ENCODE data around the gene ATF7IP2.
A peak's percentile ranks its signal among the peaks of the same experiment; 100 is the strongest.
"Not testable (repeated sequence)": the region's sequence is repeated elsewhere in the genome, so short reads cannot be mapped to it uniquely, and the experiment has no call there.

The ATF7IP2 gene

DNA sequence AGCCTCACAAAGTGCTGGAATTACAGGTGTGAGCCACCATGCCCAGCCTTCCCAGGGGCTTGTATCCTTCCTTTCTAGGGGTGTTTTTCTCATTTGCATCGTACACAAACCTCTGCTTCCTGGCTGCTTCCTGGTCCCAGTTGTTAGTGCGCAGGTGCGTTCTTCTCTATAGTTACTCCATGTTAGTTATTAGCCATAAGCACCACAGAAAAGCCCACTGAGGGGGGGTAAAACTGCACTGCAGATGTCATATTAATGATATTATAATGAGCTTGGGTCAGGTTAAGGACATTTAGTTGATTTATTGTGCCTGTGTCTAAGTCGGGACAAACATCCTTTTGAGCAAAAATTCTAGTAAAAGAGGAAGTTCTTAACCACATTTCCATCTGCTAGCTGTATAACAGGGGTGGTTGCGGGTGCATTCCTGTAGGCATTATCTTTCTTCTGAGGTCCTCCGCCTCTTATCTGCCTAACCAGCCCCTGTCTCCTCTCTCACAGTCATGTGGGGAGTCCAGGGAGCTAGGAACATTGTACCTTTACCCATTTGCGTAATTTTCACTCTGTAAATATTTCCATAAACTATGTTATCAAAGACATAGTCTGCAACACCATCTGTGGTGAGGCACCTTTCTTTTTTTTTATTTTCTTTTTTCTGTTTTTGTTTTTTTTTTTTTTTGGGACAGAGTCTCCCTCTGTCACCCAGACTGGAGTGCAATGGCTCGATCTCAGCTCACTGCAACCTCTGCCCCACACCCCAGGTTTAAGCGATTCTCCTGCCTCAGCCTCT, 23.6 kb upstream of the ATF7IP2 start:
- Histone ChIP-seq H3K27ac (ENCODE audit: low read depth, low read length) (no peak overlapping the region), H3K9ac (ENCODE audit: low read length) (no peak overlapping the region), H3K4me3 (ENCODE audit: insufficient read depth, low read length, poor library complexity, severe bottlenecking) (no peak overlapping the region), H3F3A (ENCODE audit: insufficient read depth) (no peaks in the 10 kb centered on the region), H2AFZ (ENCODE audit: low read depth, low read length, severe bottlenecking) (no peak overlapping the region), H3K27me3 (ENCODE audit: low read length) (no peaks in the 10 kb centered on the region), H4K20me1 (ENCODE audit: low read depth, low read length) (no peaks in the 10 kb centered on the region), H3K9me2 (replicated peaks; ENCODE audit: insufficient read depth, low read length) (no peaks in the 10 kb centered on the region), H3K4me2 (ENCODE audit: low read depth, low read length, poor library complexity, severe bottlenecking) (peak overlapping the region; percentile 22), H3K9me3 (ENCODE audit: insufficient read depth, low read length) (0 out of 2 replicates have a peak, but pooled peaks cover under 1% of the 10 kb centered on the region), H3K79me2 (ENCODE audit: insufficient read depth, low read length) (no peaks in the 10 kb centered on the region), H3K36me3 (ENCODE audit: low read length) (no peaks in the 10 kb centered on the region)
- TF ChIP-seq EZH2phosphoT487 (conservative IDR thresholded peaks at IDR 0.05; ENCODE audit: low read length) (no peak), CTCF (IDR thresholded peaks at IDR 0.05; ENCODE audit: insufficient read depth, low read length, poor library complexity, severe bottlenecking) (no peak)

DNA sequence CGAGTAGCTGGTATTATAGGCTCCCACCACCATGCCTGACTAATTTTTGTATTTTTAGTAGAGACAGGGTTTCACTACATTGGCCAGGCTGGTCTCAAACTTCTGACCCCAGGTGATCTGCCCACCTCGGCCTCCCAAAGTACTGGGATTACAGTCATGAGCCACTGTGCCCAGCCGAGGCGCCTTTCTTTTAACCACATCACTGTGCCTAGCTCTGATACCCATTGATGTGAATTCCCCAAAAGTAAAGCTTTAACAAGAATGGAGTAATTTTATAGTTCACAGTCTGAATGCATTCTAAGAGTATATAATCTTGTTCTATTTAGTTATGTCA, 23.0 kb upstream of the ATF7IP2 start:
- not testable (repeated sequence) for H3K36me3 ChIP-seq (ENCODE audit: low read length); H3K9me3 ChIP-seq (ENCODE audit: insufficient read depth, low read length); H3K9ac ChIP-seq (ENCODE audit: low read length); H3K27ac ChIP-seq (ENCODE audit: low read depth, low read length); H4K20me1 ChIP-seq (ENCODE audit: low read depth, low read length); H3K79me2 ChIP-seq (ENCODE audit: insufficient read depth, low read length); H3K4me3 ChIP-seq (ENCODE audit: insufficient read depth, low read length, poor library complexity, severe bottlenecking); H3K4me2 ChIP-seq (ENCODE audit: low read depth, low read length, poor library complexity, severe bottlenecking); H3K27me3 ChIP-seq (ENCODE audit: low read length); H2AFZ ChIP-seq (ENCODE audit: low read depth, low read length, severe bottlenecking); H3F3A ChIP-seq (ENCODE audit: insufficient read depth); H3K9me2 ChIP-seq (replicated peaks; ENCODE audit: insufficient read depth, low read length)

DNA sequence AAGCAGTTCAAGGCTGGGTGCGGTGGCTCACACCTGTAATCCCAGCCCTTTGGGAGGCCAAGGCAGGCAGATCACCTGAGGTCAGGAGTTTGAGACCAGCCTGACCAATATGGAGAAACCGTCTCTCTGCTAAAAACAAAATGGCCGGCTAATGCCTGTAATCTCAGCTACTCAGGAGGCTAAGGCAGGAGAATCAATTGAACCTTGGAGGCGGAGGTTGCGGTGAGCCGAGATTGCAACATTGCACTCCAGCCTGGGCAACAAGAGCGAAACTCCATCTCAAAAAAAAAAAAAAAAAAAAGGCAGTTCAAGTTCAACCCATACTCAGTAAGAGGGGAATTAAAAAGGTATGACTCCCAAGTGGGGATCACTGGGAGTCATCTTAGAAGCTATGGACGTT, 19.2 kb upstream of the ATF7IP2 start:
- not testable (repeated sequence) for H3K4me3 ChIP-seq (ENCODE audit: insufficient read depth, low read length, poor library complexity, severe bottlenecking); H3F3A ChIP-seq (ENCODE audit: insufficient read depth); H3K9ac ChIP-seq (ENCODE audit: low read length); H3K79me2 ChIP-seq (ENCODE audit: insufficient read depth, low read length); H3K27me3 ChIP-seq (ENCODE audit: low read length); H3K36me3 ChIP-seq (ENCODE audit: low read length); H3K9me3 ChIP-seq (ENCODE audit: insufficient read depth, low read length); H3K4me2 ChIP-seq (ENCODE audit: low read depth, low read length, poor library complexity, severe bottlenecking); H2AFZ ChIP-seq (ENCODE audit: low read depth, low read length, severe bottlenecking); H3K27ac ChIP-seq (ENCODE audit: low read depth, low read length); H3K9me2 ChIP-seq (replicated peaks; ENCODE audit: insufficient read depth, low read length); H4K20me1 ChIP-seq (ENCODE audit: low read depth, low read length)

DNA sequence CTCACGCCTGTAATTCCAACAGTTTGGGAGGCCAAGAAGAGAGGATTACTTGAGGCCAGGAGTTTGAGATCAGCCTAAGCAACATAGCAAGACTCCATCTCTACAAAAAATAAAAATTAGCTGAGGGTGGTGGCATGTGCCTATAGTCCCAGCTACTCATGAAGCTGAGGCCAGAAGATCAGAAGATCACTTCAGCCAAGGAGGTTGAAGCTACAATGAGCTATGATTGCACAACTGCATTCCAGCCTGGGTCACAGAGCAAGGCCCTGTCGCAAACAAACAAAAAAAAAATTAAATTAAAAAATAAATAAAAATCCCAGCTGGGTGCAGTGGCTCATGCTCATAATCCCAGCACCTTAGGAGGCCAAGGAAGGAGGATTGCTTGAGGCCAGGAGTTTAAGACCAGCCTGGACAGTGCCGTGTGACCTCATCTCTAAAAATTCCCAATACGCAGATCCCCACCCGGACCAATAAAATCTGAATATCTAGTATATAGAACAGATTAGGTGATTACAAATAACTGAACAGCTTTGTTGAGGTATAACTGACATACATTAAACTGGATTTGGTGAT, 18.2 kb upstream of the ATF7IP2 start:
- TF ChIP-seq EZH2phosphoT487 (conservative IDR thresholded peaks at IDR 0.05; ENCODE audit: low read length) (no peak), CTCF (IDR thresholded peaks at IDR 0.05; ENCODE audit: insufficient read depth, low read length, poor library complexity, severe bottlenecking) (no peak)
- Histone ChIP-seq H3K9me3 (ENCODE audit: insufficient read depth, low read length) (no peaks in the 10 kb centered on the region), H3K9me2 (replicated peaks; ENCODE audit: insufficient read depth, low read length) (no peaks in the 10 kb centered on the region), H3K79me2 (ENCODE audit: insufficient read depth, low read length) (no peaks in the 10 kb centered on the region), H3K4me2 (ENCODE audit: low read depth, low read length, poor library complexity, severe bottlenecking) (no peak overlapping the region), H3K27me3 (ENCODE audit: low read length) (no peaks in the 10 kb centered on the region), H3K9ac (ENCODE audit: low read length) (no peak overlapping the region), H2AFZ (ENCODE audit: low read depth, low read length, severe bottlenecking) (no peak overlapping the region), H3K36me3 (ENCODE audit: low read length) (no peaks in the 10 kb centered on the region), H3F3A (ENCODE audit: insufficient read depth) (no peaks in the 10 kb centered on the region), H3K4me3 (ENCODE audit: insufficient read depth, low read length, poor library complexity, severe bottlenecking) (no peak overlapping the region), H4K20me1 (ENCODE audit: low read depth, low read length) (no peaks in the 10 kb centered on the region), H3K27ac (ENCODE audit: low read depth, low read length) (no peak overlapping the region)

Data from SU-DHL-6 (cell line).